Occipital lobe (tissue), 2 donors: ENCODE results near the gene SLC26A1. TPM values are rescaled to one million over a fixed set of nuclear protein-coding genes. Genes with fewer than 3 reads are reported as not detected.

ENCODE experiments used
- DNase-seq: peaks from one replicate; lab custom pipeline; 2025; lab: John Stamatoyannopoulos, UW
- total RNA-seq: library from RNA; depleted of rRNA; stranded (reverse); fragments of >200 nt; gene quantifications from one replicate; pipeline ENCODE4 v1.2.3, GENCODE V29; 2014

The SLC26A1 gene
- total RNA-seq, 1 donor from 2014 or later = 4.2 TPM

DNA sequence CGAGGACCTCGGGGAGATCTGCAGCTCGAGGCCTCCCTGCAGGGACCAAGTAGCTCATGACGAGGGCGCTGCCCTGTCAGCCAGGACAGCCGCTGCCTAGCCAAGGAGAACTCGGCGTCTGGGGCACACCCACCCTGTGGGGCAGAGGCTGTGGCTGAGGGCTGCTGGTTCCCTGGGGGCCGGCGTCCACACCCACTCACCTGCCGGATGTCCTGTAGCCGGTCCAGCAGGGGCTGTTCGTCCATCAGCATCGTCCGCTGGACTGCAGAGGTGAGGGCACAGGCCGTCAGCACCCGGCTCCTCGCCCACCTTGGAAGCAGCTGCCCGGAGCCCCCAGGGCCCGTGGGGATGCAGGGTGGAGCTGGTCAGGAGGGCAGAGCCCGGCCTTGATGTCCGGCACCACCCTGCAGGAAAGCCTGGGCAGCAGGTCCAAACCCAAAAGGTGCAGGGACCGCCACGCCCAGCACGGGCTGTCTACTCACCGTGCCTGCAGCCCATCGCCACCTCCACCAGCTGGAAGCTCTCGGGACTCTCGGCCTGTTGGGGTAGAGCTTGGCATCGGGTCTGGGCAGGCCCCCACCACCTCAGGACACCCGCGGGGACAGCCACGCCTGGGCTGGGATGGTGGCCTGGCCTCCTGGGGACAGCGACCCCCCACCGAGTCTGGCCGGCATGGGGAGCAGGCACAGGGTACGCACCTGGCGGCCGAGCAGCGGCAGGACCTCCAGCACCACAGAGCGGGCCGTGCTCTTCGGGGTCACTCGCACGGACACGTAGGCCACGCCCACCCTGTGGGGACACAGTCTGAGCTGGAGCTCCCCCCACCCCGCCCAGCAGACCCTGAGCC lies 26.7 kb downstream of the SLC26A1 start:
- no peak for DNase-seq

DNA sequence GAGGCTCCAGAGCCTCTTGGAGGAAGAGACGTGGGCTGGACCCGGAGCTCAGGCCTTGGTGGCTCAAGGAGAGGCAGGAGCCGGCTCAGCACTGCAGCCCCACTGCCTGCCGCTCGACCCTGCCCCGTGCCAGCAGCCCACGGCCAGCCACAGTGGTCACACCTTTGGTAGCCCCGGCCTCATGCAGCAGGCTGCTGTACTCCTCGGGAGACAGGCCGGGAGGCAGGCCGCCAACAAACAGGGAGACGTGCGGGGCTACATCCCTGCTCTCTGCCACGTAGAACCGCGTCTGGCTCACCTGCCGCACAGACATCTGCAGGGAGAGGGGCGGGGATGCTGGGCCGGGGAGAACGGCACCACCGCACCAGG lies 27.5 kb downstream of the SLC26A1 start:
- DNase-seq = no peak

- no peak for DNase-seq
These were observed 28.0 kb downstream of the SLC26A1 start for GRCh38 chr4:965048-965765.

GRCh38 chr4:964346-965025 lies 28.7 kb downstream of the SLC26A1 start:
- DNase-seq = no peak

- no peak for DNase-seq
These were observed 29.7 kb downstream of the SLC26A1 start for GRCh38 chr4:963276-964225.

GRCh38 chr4:962231-963208 lies 30.7 kb downstream of the SLC26A1 start:
- DNase-seq = no peak

DNA sequence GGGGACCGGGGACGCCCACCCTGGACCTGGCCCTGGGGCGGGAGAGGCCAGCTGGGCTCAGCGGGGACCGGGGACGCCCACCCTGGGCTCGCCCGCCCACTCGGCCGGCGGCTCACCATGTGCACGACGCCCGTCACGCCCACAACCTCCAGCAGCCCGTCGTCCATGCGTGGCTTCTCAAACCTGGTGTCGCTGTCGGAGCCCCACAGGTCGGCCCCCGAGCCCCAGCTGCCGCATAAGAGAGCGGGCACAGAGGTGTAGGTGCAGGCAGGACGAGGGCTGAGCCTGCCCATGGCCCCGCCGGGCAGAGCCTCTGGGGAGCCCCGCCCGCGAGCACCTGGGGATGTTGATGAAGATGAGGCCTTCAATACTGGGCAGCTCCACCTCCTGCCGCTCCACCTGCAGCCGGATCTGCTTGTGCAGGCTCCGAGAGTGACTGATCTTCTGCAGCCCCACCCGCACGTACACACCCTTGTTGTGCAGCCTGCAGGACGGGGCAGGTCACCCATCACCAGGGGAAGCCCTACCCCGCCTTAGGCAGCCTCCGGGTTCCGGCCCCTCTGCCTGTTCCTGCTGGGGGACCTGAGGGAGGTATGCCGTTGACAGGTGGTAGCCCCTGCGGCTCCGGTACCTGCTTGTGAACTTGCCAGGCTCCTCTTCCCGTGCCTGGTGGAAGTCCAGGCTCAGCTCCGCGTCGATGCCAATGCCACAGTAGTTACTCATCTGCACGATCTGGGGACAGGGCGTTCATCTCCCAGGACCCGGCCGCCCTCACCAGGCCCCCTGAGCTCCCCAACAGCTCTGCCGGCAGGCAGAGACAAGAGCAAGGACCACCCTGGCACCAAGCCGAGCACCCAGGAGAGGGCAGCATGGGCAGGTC lies 31.6 kb downstream of the SLC26A1 start:
- no peak for DNase-seq

DNA sequence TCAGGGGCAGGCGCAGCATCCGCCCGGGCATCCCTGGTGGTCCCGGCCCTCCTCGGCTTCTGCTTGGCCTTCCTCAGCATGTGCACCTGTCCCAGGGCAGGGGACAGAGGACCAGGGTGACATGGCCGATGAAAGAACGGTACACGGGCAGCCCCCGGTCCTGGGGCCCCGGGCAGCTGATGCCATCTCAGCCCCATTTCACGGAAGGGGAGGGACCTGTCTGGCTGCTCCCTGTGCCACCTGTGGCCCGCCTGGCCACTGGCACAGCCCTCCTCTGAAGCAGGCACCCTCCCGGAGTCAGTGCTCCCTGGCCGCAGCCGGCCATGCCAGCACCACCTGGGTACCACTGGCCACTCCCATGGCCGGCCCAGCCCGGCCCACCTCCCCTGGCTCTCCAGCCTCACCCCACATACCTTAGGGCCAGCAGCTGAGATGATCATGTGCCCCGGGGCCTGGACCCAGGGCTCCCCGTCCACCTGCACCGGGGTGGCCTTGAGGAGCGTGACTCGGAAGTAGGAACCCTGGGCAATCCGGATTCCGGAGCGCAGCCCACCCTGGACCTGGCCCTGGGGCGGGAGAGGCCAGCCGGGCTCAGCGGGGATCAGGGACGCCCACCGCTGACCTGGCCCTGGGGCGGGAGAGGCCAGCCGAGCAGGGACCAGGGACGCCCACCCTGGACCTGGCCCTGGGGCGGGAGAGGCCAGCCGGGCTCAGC lies 32.4 kb downstream of the SLC26A1 start:
- no peak for DNase-seq

- no peak for DNase-seq
These were observed 33.0 kb downstream of the SLC26A1 start for GRCh38 chr4:960140-960635.

- no peak for DNase-seq
These were observed 33.7 kb downstream of the SLC26A1 start for GRCh38 chr4:959338-960139.

- no peak for DNase-seq
These were observed 34.4 kb downstream of the SLC26A1 start for GRCh38 chr4:958696-959337.

DNA sequence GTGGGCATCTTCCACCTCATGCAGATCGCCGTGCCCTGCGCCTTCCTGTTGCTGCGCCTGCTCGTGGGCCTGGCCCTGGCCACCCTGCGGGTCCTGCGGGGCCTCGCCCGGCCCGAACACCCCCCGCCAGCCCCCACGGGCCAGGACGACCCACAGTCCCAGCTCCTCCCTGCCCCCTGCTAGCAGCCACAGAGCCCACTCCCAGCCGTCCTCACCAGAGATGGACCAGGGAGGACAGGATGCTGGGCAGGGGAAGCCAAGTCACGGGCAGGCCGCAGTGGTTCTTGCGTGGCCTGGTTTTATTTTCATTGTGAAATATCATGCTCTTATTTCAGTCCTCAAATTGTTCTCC lies 34.9 kb downstream of the SLC26A1 start:
- no peak for DNase-seq

DNA sequence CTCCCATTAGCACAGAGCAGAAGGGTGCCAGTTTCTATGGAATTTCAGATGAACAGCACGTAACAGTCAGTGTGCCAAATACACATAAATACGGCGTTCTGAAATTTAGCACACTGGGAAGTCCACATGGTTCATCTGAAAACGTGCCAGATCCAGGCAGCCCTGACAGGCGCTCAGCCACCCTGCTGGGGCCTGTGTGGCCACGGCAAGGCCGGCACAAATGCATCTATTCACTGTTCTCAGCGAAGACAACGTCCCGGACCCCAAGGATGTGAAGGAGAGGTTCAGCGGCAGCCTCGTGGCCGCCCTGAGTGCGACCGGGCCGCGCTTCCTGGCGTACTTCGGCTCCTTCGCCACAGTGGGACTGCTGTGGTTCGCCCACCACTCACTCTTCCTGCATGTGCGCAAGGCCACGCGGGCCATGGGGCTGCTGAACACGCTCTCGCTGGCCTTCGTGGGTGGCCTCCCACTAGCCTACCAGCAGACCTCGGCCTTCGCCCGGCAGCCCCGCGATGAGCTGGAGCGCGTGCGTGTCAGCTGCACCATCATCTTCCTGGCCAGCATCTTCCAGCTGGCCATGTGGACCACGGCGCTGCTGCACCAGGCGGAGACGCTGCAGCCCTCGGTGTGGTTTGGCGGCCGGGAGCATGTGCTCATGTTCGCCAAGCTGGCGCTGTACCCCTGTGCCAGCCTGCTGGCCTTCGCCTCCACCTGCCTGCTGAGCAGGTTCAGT lies 35.5 kb downstream of the SLC26A1 start:
- no peak for DNase-seq

DNA sequence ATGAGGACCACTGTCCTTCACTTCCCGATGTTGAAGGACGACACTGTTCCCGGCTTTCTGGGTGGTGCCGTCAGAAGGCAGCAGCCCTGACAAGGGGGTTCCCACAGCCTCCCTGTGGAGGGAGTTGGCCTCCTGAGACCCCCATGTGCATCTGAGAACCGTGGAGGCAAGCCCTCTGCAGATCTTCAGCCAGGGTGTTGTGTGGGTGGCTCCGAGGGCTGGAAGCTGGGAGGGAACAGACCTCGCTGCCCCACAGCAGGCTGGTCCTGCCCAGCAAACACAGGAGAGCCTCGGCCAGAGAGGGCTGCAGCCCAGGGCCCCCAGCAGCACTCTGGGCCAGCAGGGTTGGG lies 36.0 kb downstream of the SLC26A1 start:
- no peak for DNase-seq

GRCh38 chr4:956531-957230 lies 36.5 kb downstream of the SLC26A1 start:
- no peak for DNase-seq

DNA sequence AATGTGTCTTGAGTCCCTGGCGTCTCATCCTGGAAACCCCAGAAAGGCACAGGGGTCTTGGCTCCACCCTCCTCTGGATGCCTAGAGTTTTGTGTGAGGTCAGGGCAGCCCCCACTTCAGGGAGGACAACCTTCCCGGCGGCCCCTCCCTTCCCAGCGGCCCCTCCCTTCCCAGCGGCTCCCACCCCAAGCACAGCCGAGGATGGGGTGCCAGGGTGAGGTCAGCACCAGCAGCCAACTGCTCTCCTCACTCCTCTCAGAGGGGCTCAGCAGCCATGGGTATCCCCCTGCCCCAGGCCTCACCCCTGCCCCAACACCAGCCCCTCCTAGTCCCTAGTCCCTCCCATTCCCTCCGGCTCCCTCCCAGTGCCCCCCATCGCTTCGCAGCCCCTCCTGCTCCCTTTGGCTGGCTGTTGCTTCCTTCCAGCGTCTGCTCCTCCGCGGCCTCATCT lies 37.2 kb downstream of the SLC26A1 start:
- DNase-seq = no peak
